ENCODE measurements around the gene PLPP7.
"Not testable (repeated sequence)": the region's sequence is repeated elsewhere in the genome, so short reads cannot be mapped to it uniquely, and the experiment has no call there.

Gene PLPP7

DNA sequence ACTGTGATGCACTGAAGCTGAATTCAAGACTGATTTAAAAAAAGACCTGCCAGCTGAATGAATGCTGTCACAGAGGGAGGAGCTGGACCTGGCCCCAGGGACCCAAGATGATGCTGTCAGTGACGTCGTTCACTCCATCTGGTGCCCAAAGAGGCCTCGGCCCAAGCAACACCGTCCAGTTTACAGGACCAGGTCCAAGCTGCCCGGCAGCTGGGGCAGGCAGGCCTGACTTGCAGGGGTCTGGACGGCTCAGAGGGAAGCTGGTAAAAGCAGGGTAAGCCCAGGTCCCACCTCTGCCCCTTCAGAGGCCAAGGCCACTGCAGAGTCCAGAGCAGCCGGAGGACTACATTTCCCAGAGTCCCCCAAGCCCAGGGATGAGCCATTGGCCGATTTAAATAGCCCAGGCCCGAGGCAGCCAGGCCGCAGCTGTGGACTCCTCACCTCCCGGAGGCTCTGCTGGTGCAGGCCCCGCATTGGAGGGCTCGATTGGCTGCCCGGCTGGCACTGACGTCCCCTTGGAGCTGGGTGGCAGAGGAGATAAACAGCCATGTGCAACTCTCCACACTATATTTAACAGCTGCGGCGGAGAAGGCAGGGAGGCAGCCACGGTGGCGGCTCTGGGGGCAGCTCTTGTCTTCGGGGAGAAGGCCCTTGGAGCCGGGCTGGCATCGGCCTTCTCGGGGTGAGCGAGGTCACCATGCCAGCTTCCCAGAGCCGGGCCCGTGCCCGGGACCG, at the start of gene PLPP7:
PLPP7 (plus strand) TSS at position 423 of the 735 bp plus-strand sequence; CDS start at position 698, 275 bp downstream.
- no peak for DNase-seq

- no peak for DNase-seq
Observed at GRCh38 chr9:131240047-131240921, 49.2 kb upstream of the PLPP7 start.

DNA sequence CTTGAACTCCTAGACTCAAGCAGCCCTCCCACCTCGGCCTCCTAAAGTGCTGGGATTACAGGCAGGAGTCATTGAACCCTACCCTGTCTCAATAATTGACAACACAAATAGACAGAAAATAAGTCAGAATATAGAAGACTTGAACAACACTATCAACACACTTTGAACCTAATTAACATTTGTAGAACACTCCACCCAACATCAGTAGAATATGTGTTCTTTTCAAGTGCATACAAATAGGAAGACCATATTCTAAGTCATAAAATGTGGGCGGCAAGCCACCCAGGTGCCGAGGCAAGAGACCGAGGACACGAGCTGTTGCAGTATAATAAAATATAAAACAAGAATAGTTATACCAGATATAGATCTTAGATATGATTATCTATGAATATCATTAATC, 45.2 kb upstream of the PLPP7 start:
- not testable (repeated sequence) for DNase-seq

DNA sequence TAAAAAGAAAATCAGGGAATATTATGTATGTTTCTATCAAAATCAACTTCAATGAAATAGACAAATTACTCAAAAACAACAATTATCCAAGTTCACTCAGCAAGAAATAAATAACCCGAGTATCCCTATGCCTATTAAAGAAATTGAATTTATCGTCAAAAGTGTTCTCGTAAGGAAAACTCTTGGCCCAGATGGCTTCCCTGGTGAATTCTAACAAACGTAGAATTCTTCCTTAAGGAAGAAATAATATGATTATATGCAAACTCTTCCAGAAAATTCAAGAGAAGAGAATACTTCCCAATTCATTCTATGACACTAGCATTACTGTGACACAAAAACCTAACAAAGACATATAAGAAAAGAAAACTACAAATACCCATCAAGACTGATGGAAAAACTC, 42.9 kb upstream of the PLPP7 start:
- DNase-seq = no peak

DNA sequence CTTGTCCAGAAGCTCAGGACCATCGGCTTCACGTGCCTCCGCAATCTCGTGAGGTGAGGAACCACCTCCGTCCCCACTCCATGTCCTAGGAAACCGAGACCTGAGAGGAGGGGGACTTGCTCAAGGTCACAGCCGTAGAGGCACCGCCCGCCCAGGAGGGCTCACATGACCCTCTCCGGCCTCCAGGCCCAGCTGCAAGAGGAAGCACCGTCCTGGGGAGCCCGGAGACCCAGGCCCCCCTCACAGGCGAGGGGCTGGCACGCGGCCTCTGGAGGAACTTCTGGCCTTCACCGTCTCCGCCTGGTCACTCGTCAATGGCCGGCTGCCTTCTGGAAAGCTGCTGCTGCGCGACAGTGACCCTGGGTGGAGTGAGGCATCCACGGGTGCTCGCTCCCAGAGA, 37.4 kb upstream of the PLPP7 start:
- no peak for DNase-seq

GRCh38 chr9:131253891-131254491, 35.5 kb upstream of the PLPP7 start:
- no peak for DNase-seq

DNA sequence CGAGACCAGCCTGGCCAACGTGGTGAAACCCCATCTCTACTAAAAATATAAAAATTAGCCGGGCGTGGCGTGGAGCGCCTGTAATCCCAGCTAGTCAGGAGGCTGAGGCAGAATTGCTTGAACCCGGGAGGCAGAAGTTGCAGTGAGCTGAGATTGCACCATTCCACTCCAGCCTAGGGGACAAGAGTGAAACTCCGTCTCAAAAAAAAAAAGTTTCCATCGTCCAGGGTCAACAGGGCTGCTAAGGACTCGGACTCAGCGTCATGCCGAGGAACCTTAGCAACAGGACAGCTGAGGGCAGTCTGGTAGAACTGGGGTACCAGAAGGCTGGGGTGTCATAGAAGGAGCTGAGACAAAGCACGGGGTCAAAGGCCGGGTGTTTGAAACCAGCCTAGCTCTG, 34.9 kb upstream of the PLPP7 start:
- DNase-seq = no peak

- DNase-seq = no peak
Observed at GRCh38 chr9:131255676-131256197, 33.8 kb upstream of the PLPP7 start.

DNA sequence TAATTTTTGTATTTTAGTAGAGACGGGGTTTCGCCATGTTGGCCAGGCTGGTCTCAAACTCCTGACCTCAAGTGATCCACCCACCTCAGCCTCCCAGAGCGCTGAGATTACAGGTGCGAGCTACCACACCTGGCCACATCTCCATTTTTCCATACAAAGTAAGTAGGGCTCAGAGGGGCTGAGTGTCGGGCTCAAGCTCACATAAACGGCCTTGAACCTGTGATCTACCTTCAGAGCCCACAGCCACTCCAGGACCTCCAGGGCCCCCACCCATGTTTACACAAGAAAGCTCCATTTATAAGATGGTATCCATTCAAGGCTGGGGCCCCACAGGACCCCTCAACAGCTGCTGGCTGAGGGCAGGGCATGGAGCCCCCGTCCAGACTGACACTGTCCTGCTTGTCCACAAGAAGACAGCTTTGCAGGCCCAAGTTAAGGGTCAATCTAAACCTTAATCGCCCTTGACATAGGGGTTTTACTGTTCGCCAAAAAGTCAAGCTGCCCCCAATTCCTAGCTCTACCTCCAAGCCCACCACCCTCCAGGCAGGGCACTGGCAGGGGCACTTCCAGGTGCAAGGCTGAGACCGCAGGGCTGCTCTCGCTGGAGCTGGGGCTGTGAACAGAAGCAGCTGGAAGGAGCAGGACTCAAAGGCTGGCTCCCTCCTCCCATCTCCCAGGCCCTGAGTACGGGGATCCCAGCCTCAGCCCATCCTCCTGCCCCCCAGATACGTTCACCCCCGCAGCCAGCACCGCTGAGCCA, 32.1 kb upstream of the PLPP7 start:
- no peak for DNase-seq

DNA sequence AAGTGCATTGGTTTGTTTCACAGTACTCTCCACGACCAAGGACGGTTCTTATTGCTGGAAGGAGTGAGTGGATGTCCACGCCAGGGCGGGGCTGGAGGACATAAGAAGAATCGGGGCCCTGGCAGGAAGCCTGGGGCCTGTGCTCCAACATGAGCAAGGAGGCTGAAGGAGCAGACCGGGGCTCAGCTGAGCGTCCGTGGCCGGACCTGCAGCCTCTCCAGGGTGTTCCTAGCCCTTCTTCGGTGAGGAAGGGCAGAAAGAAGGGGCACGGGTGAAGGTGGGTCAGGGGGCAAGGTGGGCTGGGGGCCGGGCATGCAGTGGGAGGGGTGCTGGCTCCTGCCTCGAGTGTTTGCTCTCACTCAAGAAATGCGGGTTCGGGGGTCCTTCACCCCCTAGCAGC, 31.3 kb upstream of the PLPP7 start:
- no peak for DNase-seq

GRCh38 chr9:131258698-131259431, 30.7 kb upstream of the PLPP7 start:
- no peak for DNase-seq

GRCh38 chr9:131259432-131259898, 30.1 kb upstream of the PLPP7 start:
- no peak for DNase-seq

- no peak for DNase-seq
Observed at GRCh38 chr9:131259916-131260597, 29.5 kb upstream of the PLPP7 start.

- no peak for DNase-seq
Observed at GRCh38 chr9:131260751-131261452, 28.6 kb upstream of the PLPP7 start.

- no peak for DNase-seq
Observed at GRCh38 chr9:131262327-131263032, 27.0 kb upstream of the PLPP7 start.

- DNase-seq = not testable (repeated sequence)
Observed at GRCh38 chr9:131263033-131263343, 26.5 kb upstream of the PLPP7 start.

GRCh38 chr9:131263701-131264100, 25.8 kb upstream of the PLPP7 start:
- no peak for DNase-seq

- DNase-seq = peak in 1 of 2 donors; percentile 27
Observed at GRCh38 chr9:131264231-131264630, 25.3 kb upstream of the PLPP7 start.

DNA sequence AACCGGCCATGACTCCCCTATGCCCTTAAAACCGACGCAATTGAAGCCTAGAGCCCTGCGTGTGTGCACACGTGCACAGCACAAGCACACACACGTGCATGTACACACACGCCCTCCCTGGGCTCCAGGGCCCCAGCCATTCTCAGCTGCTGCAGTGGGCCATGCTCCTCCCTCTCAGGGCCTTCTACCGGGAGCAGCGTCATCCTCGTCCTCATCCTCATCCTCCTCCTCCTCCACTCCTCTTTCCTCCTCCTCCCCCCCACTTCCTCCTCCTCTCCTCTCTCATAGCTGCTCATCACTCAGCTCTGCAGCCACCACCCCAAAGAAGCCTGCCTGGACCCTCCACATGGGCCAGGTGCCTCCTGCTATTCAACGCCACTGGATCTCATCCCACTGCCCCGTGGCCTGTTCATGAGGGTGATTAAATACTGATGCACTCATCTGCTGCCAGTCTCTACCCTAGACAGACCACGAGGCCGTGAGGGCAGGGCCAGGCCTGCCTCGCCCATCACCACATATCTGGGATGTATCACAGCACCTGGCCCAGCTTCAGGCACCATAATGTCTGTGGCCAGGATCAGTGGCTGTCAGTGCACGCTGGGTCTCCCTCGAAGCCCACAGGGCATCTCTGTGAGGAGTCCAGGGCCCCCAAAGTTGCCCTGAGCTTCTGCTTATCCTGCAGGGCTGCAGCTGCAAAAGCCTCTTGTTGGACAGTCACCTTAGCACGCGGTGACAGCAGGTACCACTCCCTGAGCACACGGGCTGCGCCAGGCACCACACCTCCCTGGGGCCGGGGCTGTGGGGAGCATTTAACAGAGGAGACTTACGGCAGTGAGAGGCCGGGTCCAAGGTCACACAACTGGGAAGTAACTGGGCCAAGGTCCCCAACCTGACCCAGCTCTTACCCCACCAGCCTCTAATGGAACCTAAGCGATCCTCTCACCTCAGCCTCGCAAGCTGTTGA, 23.0 kb upstream of the PLPP7 start:
- DNase-seq = no peak
